NT2/D1 (cell line): ENCODE measurements around the gene ATP5PB.

ENCODE experiments used
- DNase-seq: peaks from one replicate; pipeline ENCODE4 v3.0.0-alpha.2; 2011; ENCODE audit warnings: low read depth, low spot score
- H3K27me3 ChIP-seq: 2 replicates; pipeline ENCODE4 v1.6.0; 2011; ENCODE audit warnings: mild to moderate bottlenecking; ENCODE audit not compliant: insufficient read length, insufficient read depth
- H3K36me3 ChIP-seq: 2 replicates; pipeline ENCODE4 v1.6.1; 2011; ENCODE audit warnings: mild to moderate bottlenecking, low read length, mixed read lengths; ENCODE audit not compliant: insufficient read depth, insufficient read length
- H3K4me1 ChIP-seq: 2 replicates; pipeline ENCODE4 v1.5.1; 2011; ENCODE audit not compliant: insufficient read depth, insufficient read length
- H3K4me3 ChIP-seq: 2 replicates; pipeline ENCODE4 v1.5.1; 2011; ENCODE audit warnings: low read depth; ENCODE audit not compliant: insufficient read length
- H3K9ac ChIP-seq: 2 replicates; pipeline ENCODE4 v1.6.0; 2011; ENCODE audit warnings: low read depth; ENCODE audit not compliant: insufficient read length
- H3K9me3 ChIP-seq: 2 replicates; pipeline ENCODE4 v1.5.1; 2011; ENCODE audit warnings: mild to moderate bottlenecking, low read length; ENCODE audit not compliant: insufficient read depth
- SUZ12 ChIP-seq: IDR thresholded peaks from 2 replicates; pipeline ENCODE4 v1.6.1; 2011; ENCODE audit not compliant: insufficient read length, insufficient read depth; ENCODE audit errors: extremely low read depth
- YY1 ChIP-seq: IDR thresholded peaks from 2 replicates; pipeline ENCODE4 v1.6.1; 2011; ENCODE audit not compliant: insufficient read length, insufficient read depth
- ZNF274 ChIP-seq: IDR thresholded peaks from 2 replicates; pipeline ENCODE4 v1.6.1; 2011; ENCODE audit warnings: mild to moderate bottlenecking, low read depth, low read length

ATP5PB gene

DNA sequence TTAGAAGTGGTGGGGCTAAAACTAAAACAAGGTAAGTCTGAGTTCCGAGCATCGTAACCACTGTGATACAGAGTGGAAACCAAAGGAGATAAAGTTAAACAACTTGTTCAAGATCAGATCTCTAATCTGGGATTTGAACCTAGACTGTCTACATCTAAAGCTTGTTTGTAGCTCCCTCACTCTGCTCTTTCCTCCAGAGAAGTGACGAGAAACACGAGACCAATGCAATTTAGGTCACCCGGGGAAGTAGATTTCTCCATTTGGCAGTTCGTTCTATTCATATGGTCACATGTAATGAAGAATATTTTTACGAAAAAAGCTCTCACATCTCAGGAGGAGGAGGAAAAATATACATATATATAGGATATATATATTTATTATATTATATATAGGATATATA is 52.4 kb downstream of the ATP5PB start:
- no peak overlapping the region for H3K9ac ChIP-seq
- H3K27me3 ChIP-seq: peaks cover 4% of the 10 kb centered on the region
- no peak for DNase-seq
- TF ChIP-seq SUZ12: no peak
- TF ChIP-seq ZNF274: no peak
- no peaks in the 10 kb centered on the region for H3K36me3 ChIP-seq
- H3K4me3 ChIP-seq: no peak overlapping the region
- no peaks in the 10 kb centered on the region for H3K4me1 ChIP-seq
- no peaks in the 10 kb centered on the region for H3K9me3 ChIP-seq

DNA sequence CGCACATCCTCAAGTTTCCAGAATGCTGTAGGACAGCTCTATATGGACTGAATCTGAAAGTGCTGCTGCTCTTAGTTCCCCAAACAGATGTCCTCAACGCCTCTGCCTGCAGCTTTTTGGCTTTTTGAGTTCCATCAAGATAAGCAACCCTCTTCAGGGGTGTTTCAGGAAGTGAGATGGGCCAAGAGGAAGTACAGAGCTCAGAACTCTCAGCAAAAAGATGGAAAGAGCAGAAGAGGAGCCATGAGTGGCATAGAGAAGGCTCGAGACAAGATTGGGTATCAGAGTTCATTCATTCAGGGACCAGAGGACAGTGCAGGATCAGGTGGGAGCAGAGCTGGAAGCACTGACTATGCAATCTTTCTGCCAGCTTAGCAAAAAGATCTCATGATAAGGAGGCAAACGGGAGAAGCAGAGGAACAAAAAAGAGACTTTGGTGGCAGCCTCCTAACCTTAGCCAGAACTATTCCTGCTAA is 54.4 kb downstream of the ATP5PB start, which contains the start of the genes ADORA3 and TMIGD3:
ADORA3 (minus strand) TSS at position 49 of the 476 bp plus-strand sequence. CDS start 279 bp downstream, outside the sequence.
TMIGD3 (minus strand) TSS at position 49 of the 476 bp plus-strand sequence. CDS start 279 bp downstream, outside the sequence.
- Histone ChIP-seq H3K4me3 (no peak within 1 kb of the TSS), H3K9me3 (no peaks in the 10 kb centered on the region), H3K9ac (no peak within 1 kb of the TSS), H3K27me3 (peaks cover 4% of the 10 kb centered on the region), H3K36me3 (no peaks in the 10 kb centered on the region), H3K4me1 (no peaks in the 10 kb centered on the region)
- DNase-seq: no peak
- TF ChIP-seq YY1 (no peak), SUZ12 (no peak), ZNF274 (no peak)

DNA sequence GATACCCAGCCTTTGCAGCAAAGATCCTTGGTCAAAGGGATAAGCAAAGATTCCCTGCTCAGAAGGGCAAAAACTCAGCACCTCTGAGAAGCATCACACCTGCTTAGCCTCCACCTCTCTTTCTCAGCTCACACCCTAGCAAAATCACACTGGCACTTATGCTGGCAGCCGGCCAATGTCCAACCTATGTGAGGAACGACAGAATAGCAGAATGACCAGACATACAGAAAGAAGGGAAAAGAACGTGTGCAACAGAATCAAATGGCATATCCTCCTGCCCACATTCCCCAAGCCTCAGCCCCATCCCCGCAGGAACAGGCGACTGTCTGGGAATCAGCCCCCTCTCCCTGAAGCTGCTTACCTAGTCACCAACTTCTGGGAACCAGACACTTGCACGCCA is 54.8 kb downstream of the ATP5PB start:
- no peak overlapping the region for H3K4me3 ChIP-seq
- H3K36me3 ChIP-seq: no peaks in the 10 kb centered on the region
- peaks cover 4% of the 10 kb centered on the region for H3K27me3 ChIP-seq
- no peak for DNase-seq
- H3K9ac ChIP-seq: no peak overlapping the region
- H3K4me1 ChIP-seq: no peaks in the 10 kb centered on the region
- TF ChIP-seq YY1 (no peak), SUZ12 (no peak), ZNF274 (no peak)
- no peaks in the 10 kb centered on the region for H3K9me3 ChIP-seq

DNA sequence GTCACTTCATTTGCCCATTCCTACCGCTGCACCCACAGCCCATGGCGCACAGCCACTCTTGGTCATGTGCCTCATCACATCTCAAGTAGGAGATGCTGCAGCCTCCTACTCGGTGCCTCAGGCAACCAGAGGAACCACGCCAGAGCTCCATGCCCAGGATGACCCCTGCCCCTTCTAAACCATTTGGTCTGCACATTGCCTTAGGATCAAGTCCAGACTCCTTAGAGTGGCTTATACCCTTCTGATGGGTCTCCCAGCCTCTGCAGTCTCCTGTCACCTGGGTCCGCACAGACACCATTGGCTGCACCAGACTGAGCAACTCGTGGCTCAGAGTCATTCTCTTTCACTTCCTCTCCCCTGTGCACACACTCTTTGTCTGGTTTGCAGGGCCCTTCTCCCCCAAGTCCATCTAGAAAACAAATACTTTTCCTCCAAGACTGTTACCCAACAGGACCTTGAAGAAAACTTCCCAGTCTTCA is 56.4 kb downstream of the ATP5PB start:
- peaks cover 4% of the 10 kb centered on the region for H3K27me3 ChIP-seq
- no peak overlapping the region for H3K9ac ChIP-seq
- H3K9me3 ChIP-seq: no peaks in the 10 kb centered on the region
- H3K36me3 ChIP-seq: no peaks in the 10 kb centered on the region
- no peaks in the 10 kb centered on the region for H3K4me1 ChIP-seq
- H3K4me3 ChIP-seq: no peak overlapping the region
- DNase-seq: no peak
- TF ChIP-seq ZNF274 (no peak), SUZ12 (no peak), YY1 (no peak)

DNA sequence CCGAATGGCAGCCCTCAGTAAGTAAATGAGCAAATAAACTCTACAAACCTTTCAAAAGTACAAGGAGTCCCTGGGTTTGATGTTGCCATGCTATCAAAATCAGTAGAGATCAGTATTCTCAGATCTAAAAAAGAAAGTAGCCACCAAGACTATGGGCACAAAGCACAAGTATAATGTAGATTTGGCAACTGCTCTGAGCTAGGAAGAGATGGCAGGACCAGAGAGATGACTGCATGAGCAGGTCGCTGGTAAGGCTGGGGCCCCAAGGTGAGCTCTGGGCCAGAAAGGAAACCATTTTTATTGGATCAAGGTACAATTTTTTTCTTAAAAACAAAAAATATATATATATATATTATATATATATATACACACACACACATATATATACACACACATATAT is 57.3 kb downstream of the ATP5PB start:
- Histone ChIP-seq H3K9ac (no peak overlapping the region), H3K36me3 (no peaks in the 10 kb centered on the region), H3K4me1 (no peaks in the 10 kb centered on the region), H3K4me3 (no peak overlapping the region), H3K27me3 (peaks cover 4% of the 10 kb centered on the region), H3K9me3 (no peaks in the 10 kb centered on the region)
- no peak for TF ChIP-seq SUZ12
- TF ChIP-seq YY1: no peak
- no peak for TF ChIP-seq ZNF274
- DNase-seq: no peak

DNA sequence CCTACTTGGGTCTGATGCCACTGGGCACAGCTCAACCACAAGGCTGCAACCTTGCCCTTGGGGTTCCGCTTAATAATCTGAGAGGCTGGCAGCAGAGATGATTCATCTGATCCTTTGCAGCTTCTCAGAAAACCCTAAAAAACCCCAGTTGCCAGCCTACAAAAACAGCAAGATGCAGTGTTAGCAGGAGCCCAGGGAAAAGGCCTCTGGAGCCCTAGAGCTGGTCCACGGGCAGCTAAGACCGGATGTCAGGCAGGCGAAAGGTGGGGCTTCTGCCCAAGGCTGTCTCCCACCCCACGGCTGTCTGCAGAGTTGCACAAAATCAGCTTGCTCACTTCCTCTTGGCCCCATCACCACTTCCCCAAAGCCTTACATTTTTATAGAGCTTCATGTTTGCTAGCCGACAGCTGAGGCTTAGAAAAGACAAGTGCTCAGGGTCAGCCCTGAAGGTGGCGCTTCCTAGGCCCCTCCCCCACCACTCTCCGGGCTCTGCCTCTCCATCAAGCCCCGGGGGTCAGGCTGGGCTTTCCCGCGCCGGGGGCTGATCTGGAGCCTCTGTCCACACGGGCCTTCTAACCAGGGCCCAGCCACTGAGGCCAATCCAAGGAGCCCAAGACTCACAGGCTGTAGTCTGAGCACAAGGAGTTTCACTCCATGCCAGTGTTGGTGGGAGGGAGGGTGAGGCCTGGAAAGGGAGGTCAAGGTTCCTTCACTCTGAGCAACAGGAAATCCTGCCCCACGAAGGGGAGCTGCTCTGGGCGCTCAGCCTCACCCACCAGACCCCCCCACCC is 58.3 kb downstream of the ATP5PB start:
- no peaks in the 10 kb centered on the region for H3K4me1 ChIP-seq
- no peaks in the 10 kb centered on the region for H3K9me3 ChIP-seq
- H3K9ac ChIP-seq: peak overlapping the region; percentile 91
- peak overlapping the region; percentile 51 for H3K4me3 ChIP-seq
- peak; percentile 61 for DNase-seq
- peaks cover 4% of the 10 kb centered on the region for H3K27me3 ChIP-seq
- no peak for TF ChIP-seq YY1
- TF ChIP-seq ZNF274: no peak
- no peak for TF ChIP-seq SUZ12
- no peaks in the 10 kb centered on the region for H3K36me3 ChIP-seq

DNA sequence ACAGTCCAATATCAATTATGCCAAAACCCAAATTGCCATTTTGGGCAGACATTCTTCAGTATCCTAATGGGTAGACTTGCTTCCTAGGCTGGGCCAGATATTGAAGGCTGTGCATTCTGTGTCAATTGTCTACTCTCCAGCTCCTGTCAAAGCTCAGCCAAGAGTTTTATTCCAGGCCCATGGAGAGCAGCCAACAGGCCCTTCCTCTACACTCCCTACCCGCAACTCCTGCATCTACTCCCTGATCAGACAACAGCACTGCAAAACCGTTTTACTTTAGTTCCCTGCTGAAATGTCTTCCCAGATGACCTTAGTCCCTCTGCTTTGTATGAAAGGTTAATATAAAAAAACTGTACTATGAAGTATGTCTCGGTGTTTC is 60.7 kb downstream of the ATP5PB start:
- no peaks in the 10 kb centered on the region for H3K4me1 ChIP-seq
- TF ChIP-seq YY1: no peak
- TF ChIP-seq SUZ12: no peak
- no peak for TF ChIP-seq ZNF274
- no peaks in the 10 kb centered on the region for H3K9me3 ChIP-seq
- no peaks in the 10 kb centered on the region for H3K36me3 ChIP-seq
- no peak overlapping the region for H3K4me3 ChIP-seq
- peaks cover 5% of the 10 kb centered on the region for H3K27me3 ChIP-seq
- DNase-seq: no peak
- no peak overlapping the region for H3K9ac ChIP-seq
